ENCODE measurements around the gene INHBB.
"Not testable (repeated sequence)": the region's sequence is repeated elsewhere in the genome, so short reads cannot be mapped to it uniquely, and the experiment has no call there.

Gene INHBB

GRCh38 chr2:120317180-120317533, 28.8 kb upstream of the INHBB start:
- Histone ChIP-seq H3K27me3 (ENCODE audit: control insufficient read depth, insufficient read depth, low read length) (peaks cover 34% of the 10 kb centered on the region), H3K4me1 (ENCODE audit: control insufficient read depth, insufficient read depth, low read length) (peaks cover 3% of the 10 kb centered on the region), H3K9me3 (ENCODE audit: control insufficient read depth, insufficient read depth, low read length) (no peaks in the 10 kb centered on the region), H3K36me3 (ENCODE audit: control insufficient read depth, insufficient read depth, low read length) (no peaks in the 10 kb centered on the region), H3K4me3 (ENCODE audit: low read depth, low read length) (no peak overlapping the region), H3K9ac (ENCODE audit: low read depth, low read length) (no peak overlapping the region)

- Histone ChIP-seq H3K9ac (ENCODE audit: low read depth, low read length) (no peak overlapping the region), H3K4me1 (ENCODE audit: control insufficient read depth, insufficient read depth, low read length) (peaks cover 3% of the 10 kb centered on the region), H3K36me3 (ENCODE audit: control insufficient read depth, insufficient read depth, low read length) (no peaks in the 10 kb centered on the region), H3K9me3 (ENCODE audit: control insufficient read depth, insufficient read depth, low read length) (no peaks in the 10 kb centered on the region), H3K4me3 (ENCODE audit: low read depth, low read length) (no peak overlapping the region), H3K27me3 (ENCODE audit: control insufficient read depth, insufficient read depth, low read length) (peaks cover 27% of the 10 kb centered on the region)
These were observed 28.0 kb upstream of the INHBB start for GRCh38 chr2:120317916-120318315.

GRCh38 chr2:120318626-120319025, 27.3 kb upstream of the INHBB start:
- no peak overlapping the region for H3K9ac ChIP-seq (ENCODE audit: low read depth, low read length)
- peaks cover 23% of the 10 kb centered on the region for H3K27me3 ChIP-seq (ENCODE audit: control insufficient read depth, insufficient read depth, low read length)
- H3K4me1 ChIP-seq (ENCODE audit: control insufficient read depth, insufficient read depth, low read length): no peaks in the 10 kb centered on the region
- no peaks in the 10 kb centered on the region for H3K9me3 ChIP-seq (ENCODE audit: control insufficient read depth, insufficient read depth, low read length)
- H3K4me3 ChIP-seq (ENCODE audit: low read depth, low read length): no peak overlapping the region
- no peaks in the 10 kb centered on the region for H3K36me3 ChIP-seq (ENCODE audit: control insufficient read depth, insufficient read depth, low read length)

GRCh38 chr2:120319123-120319522, 26.8 kb upstream of the INHBB start:
- Histone ChIP-seq H3K4me3 (ENCODE audit: low read depth, low read length) (no peak overlapping the region), H3K9me3 (ENCODE audit: control insufficient read depth, insufficient read depth, low read length) (no peaks in the 10 kb centered on the region), H3K4me1 (ENCODE audit: control insufficient read depth, insufficient read depth, low read length) (no peaks in the 10 kb centered on the region), H3K36me3 (ENCODE audit: control insufficient read depth, insufficient read depth, low read length) (no peaks in the 10 kb centered on the region), H3K9ac (ENCODE audit: low read depth, low read length) (no peak overlapping the region), H3K27me3 (ENCODE audit: control insufficient read depth, insufficient read depth, low read length) (peaks cover 18% of the 10 kb centered on the region)

DNA sequence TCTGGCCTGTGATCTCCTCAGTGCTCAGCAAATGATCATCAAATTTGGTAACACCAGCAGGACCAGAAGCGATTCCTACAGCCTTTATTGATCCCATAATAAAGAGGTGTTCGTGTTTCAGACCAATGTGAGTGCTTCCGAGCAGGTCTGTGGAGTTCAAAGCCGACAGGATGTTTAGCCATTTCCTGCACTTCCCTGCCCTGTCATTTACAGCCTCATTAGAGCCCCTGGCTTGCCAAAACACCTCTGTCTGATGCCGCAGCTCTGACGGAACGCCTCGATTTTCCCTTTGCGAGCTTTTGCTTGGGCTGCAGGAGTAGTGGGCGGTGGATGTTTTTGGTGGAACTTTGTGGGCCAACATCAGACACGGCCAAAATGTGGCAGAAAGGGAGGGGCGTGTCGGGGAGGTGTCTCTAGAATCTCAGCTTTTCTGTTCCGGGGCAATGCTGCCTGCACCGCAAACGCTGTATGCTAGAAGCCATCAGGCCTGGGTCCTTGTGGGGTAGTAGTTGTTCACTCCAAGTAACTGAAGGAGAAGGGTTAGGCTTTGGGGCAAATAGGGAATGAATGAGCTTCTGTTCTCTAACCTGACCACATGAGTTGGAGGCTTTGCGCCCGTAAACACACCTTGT, 26.1 kb upstream of the INHBB start:
- Histone ChIP-seq H3K4me3 (ENCODE audit: low read depth, low read length) (no peak overlapping the region), H3K27me3 (ENCODE audit: control insufficient read depth, insufficient read depth, low read length) (peaks cover 12% of the 10 kb centered on the region), H3K36me3 (ENCODE audit: control insufficient read depth, insufficient read depth, low read length) (no peaks in the 10 kb centered on the region), H3K9ac (ENCODE audit: low read depth, low read length) (no peak overlapping the region), H3K9me3 (ENCODE audit: control insufficient read depth, insufficient read depth, low read length) (no peaks in the 10 kb centered on the region), H3K4me1 (ENCODE audit: control insufficient read depth, insufficient read depth, low read length) (no peaks in the 10 kb centered on the region)

DNA sequence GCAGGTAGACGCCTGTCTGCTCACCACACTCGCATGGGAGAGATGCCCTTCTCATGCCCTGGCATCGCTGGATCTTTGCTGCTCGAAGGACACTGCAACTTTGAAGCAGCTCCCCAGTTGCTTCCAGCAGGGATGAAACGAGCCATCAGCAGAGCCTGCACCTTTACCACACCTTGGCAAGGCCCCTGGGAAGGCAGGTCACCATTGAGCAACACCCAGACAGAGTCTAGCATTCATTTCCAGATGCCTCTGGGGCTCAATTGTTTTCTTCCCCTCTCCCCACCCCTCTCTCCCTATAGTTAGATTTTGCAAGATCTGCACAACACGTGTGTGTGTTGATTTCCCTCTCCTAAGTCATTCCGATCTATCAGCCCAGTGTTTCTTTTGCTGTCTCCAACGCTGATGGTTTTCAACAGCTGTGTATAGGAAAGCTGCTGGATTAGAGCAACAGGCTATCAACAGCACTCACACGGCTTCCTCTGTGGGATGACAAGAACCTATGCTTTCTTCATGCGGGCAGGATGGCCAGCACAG, 25.6 kb upstream of the INHBB start:
- no peaks in the 10 kb centered on the region for H3K36me3 ChIP-seq (ENCODE audit: control insufficient read depth, insufficient read depth, low read length)
- no peaks in the 10 kb centered on the region for H3K4me1 ChIP-seq (ENCODE audit: control insufficient read depth, insufficient read depth, low read length)
- no peak overlapping the region for H3K9ac ChIP-seq (ENCODE audit: low read depth, low read length)
- peaks cover 6% of the 10 kb centered on the region for H3K27me3 ChIP-seq (ENCODE audit: control insufficient read depth, insufficient read depth, low read length)
- no peak overlapping the region for H3K4me3 ChIP-seq (ENCODE audit: low read depth, low read length)
- no peaks in the 10 kb centered on the region for H3K9me3 ChIP-seq (ENCODE audit: control insufficient read depth, insufficient read depth, low read length)

- not testable (repeated sequence) for H3K9me3 ChIP-seq (ENCODE audit: control insufficient read depth, insufficient read depth, low read length); H3K36me3 ChIP-seq (ENCODE audit: control insufficient read depth, insufficient read depth, low read length); H3K9ac ChIP-seq (ENCODE audit: low read depth, low read length); H3K27me3 ChIP-seq (ENCODE audit: control insufficient read depth, insufficient read depth, low read length); H3K4me1 ChIP-seq (ENCODE audit: control insufficient read depth, insufficient read depth, low read length); H3K4me3 ChIP-seq (ENCODE audit: low read depth, low read length)
These were observed 24.9 kb upstream of the INHBB start for GRCh38 chr2:120320887-120321556.

DNA sequence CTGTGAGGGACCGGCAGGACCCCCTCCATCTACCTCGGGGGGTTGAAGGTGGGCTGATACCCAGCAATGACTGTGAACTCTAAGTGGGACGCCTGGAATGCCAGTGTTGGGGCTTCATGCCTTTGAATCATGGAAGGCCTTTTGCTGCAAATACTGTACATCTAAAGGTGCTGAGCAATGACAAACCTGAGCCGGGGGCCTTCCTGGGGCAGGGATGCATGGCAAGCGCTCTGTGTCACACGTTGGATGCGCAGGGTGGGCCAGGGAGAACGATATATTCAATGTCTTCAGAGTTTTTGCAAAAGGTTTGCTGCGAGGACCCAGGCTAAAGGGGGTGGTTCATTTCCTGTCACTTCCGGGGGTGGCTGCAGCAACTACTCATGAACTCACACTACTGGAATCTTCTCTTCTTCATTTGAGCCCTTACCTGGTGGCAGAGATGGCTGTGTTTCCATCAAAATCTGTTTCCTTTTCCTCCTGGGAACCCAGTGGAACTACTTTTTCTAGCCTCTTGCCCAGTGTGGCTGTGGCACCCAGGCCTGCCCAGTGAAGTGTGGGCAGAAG, 24.1 kb upstream of the INHBB start:
- H3K4me3 ChIP-seq (ENCODE audit: low read depth, low read length): no peak overlapping the region
- no peaks in the 10 kb centered on the region for H3K27me3 ChIP-seq (ENCODE audit: control insufficient read depth, insufficient read depth, low read length)
- no peaks in the 10 kb centered on the region for H3K9me3 ChIP-seq (ENCODE audit: control insufficient read depth, insufficient read depth, low read length)
- H3K9ac ChIP-seq (ENCODE audit: low read depth, low read length): no peak overlapping the region
- H3K4me1 ChIP-seq (ENCODE audit: control insufficient read depth, insufficient read depth, low read length): no peaks in the 10 kb centered on the region
- H3K36me3 ChIP-seq (ENCODE audit: control insufficient read depth, insufficient read depth, low read length): no peaks in the 10 kb centered on the region

GRCh38 chr2:120322329-120322728, 23.6 kb upstream of the INHBB start:
- no peaks in the 10 kb centered on the region for H3K36me3 ChIP-seq (ENCODE audit: control insufficient read depth, insufficient read depth, low read length)
- H3K27me3 ChIP-seq (ENCODE audit: control insufficient read depth, insufficient read depth, low read length): no peaks in the 10 kb centered on the region
- H3K4me1 ChIP-seq (ENCODE audit: control insufficient read depth, insufficient read depth, low read length): no peaks in the 10 kb centered on the region
- no peak overlapping the region for H3K4me3 ChIP-seq (ENCODE audit: low read depth, low read length)
- H3K9ac ChIP-seq (ENCODE audit: low read depth, low read length): no peak overlapping the region
- H3K9me3 ChIP-seq (ENCODE audit: control insufficient read depth, insufficient read depth, low read length): no peaks in the 10 kb centered on the region

GRCh38 chr2:120323214-120323613, 22.7 kb upstream of the INHBB start:
- Histone ChIP-seq H3K4me3 (ENCODE audit: low read depth, low read length) (no peak overlapping the region), H3K9ac (ENCODE audit: low read depth, low read length) (no peak overlapping the region), H3K36me3 (ENCODE audit: control insufficient read depth, insufficient read depth, low read length) (no peaks in the 10 kb centered on the region), H3K4me1 (ENCODE audit: control insufficient read depth, insufficient read depth, low read length) (no peaks in the 10 kb centered on the region), H3K9me3 (ENCODE audit: control insufficient read depth, insufficient read depth, low read length) (no peaks in the 10 kb centered on the region), H3K27me3 (ENCODE audit: control insufficient read depth, insufficient read depth, low read length) (no peaks in the 10 kb centered on the region)

DNA sequence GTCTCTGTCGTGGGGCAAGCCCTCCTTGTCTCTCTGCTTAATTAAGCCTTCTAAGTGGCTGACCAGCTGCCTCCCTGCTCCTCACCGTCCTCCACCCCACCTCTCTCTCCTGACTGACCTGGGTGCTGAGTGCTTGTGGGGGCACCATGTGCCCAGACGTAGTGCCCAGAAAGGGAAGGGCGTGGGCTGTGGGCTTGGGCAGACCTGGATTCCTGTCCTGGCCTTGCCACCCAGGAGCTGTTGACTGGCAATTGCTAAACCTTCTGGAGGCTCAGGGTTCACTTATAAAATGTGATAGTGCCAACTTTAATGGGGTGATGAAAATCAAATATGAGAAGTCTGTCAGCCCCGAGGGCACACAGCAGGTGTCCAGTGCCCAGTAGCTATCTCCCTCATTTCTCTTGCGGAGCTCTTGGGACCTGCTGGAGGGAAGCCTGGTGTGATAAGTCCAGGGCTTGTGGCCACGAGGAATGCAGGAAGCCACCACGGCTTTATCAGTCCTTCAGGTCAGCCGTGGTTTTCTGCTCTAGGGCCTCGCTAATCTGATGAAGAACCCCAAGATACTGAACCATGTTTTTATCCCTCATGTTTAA, 22.0 kb upstream of the INHBB start:
- Histone ChIP-seq H3K9me3 (ENCODE audit: control insufficient read depth, insufficient read depth, low read length) (no peaks in the 10 kb centered on the region), H3K9ac (ENCODE audit: low read depth, low read length) (no peak overlapping the region), H3K4me3 (ENCODE audit: low read depth, low read length) (no peak overlapping the region), H3K27me3 (ENCODE audit: control insufficient read depth, insufficient read depth, low read length) (no peaks in the 10 kb centered on the region), H3K4me1 (ENCODE audit: control insufficient read depth, insufficient read depth, low read length) (no peaks in the 10 kb centered on the region), H3K36me3 (ENCODE audit: control insufficient read depth, insufficient read depth, low read length) (no peaks in the 10 kb centered on the region)

DNA sequence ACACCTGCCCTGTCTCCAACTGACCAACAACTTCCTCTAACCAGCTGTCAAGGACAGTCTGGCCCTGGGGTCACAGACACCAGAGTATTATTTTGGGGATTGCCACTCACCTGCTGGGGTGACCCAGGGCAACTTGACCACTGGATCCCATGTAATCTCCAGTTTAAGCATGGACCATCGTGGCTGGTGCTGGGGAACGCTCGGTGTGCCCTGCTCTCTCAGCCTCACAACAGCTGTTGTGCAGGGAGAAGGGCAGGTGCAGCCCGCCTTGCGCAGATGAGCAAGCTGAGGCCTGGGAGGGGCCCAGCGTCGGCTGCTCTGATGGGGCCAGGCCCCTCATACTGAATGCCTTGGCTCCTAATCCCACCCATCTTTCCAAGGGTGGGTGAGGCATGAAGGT, 21.0 kb upstream of the INHBB start:
- Histone ChIP-seq H3K36me3 (ENCODE audit: control insufficient read depth, insufficient read depth, low read length) (no peaks in the 10 kb centered on the region), H3K4me3 (ENCODE audit: low read depth, low read length) (no peak overlapping the region), H3K9ac (ENCODE audit: low read depth, low read length) (no peak overlapping the region), H3K27me3 (ENCODE audit: control insufficient read depth, insufficient read depth, low read length) (no peaks in the 10 kb centered on the region), H3K9me3 (ENCODE audit: control insufficient read depth, insufficient read depth, low read length) (no peaks in the 10 kb centered on the region), H3K4me1 (ENCODE audit: control insufficient read depth, insufficient read depth, low read length) (no peaks in the 10 kb centered on the region)
